HCT116 (cell line): ENCODE data around the gene NCKAP5L. TPM values are rescaled to one million over a fixed set of nuclear protein-coding genes. Genes with fewer than 3 reads are reported as not detected.

Experiments used
- ATAC-seq: fragments of 200-7000 bp; cut with Tn5 transposase; 2 replicates; pipeline ENCODE4 v1.9.1; 2020; ENCODE audit warnings: mild to moderate bottlenecking, moderate library complexity
- BruUV-seq: library from RNA; stranded (reverse); fragments of 400-500 nt; replicated peaks from 2 replicates; lab custom pipeline; 2021; lab: Mats Ljungman, UMichigan
- CTCF ChIA-PET: fragments of 300-600 bp; sonication (Branson Sonifier 250); formaldehyde crosslinking; loops from one replicate; lab custom pipeline; 2021; ENCODE audit warnings: antibody characterized with exemption; lab: Charles Lee
- POLR2A ChIA-PET: fragments of 300-600, 350-600 bp; sonication (Branson Sonifier 250); formaldehyde crosslinking; loops from one replicate; lab custom pipeline; 2021; ENCODE audit warnings: antibody characterized with exemption; lab: Charles Lee
- RAD21 ChIA-PET, 2 experiments: fragments of 300-600 bp; sonication (Branson Sonifier 250); formaldehyde crosslinking; loops; one replicate each; lab custom pipeline; 2023; ENCODE audit warnings: low total read pairs in 2 of 2; ENCODE audit not compliant: uncharacterized antibody in 2 of 2, unreplicated experiment in 2 of 2, low non-redundant PET in 1 of 2; lab: Charles Lee
- DNase-seq: peaks from one replicate; pipeline ENCODE4 v3.0.0-alpha.2; 2010; ENCODE audit warnings: low read depth, low spot score
- H2AFZ ChIP-seq: fragments of 200-600 bp; shearing (Covaris generic), sonication (generic); 2 replicates; pipeline ENCODE4 v1.6.1; 2017; ENCODE audit warnings: low read depth, mixed run types, mixed read lengths, antibody characterized with exemption, low read length; ENCODE audit not compliant: poor library complexity, severe bottlenecking
- H3K27ac ChIP-seq: 2 replicates; pipeline ENCODE4 v1.5.1; 2012; ENCODE audit warnings: low read depth, low read length
- H3K27me3 ChIP-seq: fragments of 200-600 bp; sonication (generic); 2 replicates; pipeline ENCODE4 v1.6.1; 2016; ENCODE audit warnings: mixed run types, low read length, mixed read lengths; ENCODE audit not compliant: insufficient read depth
- H3K36me3 ChIP-seq, 2 experiments: fragments of 200-500 bp in 1 of 2; fragments of 200-600 bp in 1 of 2; sonication (Bioruptor generic) in 1 of 2; sonication (generic) in 1 of 2; 2 replicates each; pipeline versions ENCODE4 v1.5.1 to v1.6.1; 2014 to 2016; ENCODE audit warnings: low read length in 2 of 2, inconsistent platforms in 1 of 2, mixed read lengths in 1 of 2, mixed run types in 1 of 2; ENCODE audit not compliant: insufficient read depth in 2 of 2, control insufficient read depth in 1 of 2
- H3K4me1 ChIP-seq, 2 experiments: fragments of 200-600 bp in 1 of 2; sonication (generic) in 1 of 2; 2 replicates each; pipeline versions ENCODE4 v1.5.1 to v1.6.1; 2012 to 2017; ENCODE audit warnings: low read length in 2 of 2, inconsistent platforms in 1 of 2, mild to moderate bottlenecking in 1 of 2, mixed read lengths in 1 of 2, mixed run types in 1 of 2, moderate library complexity in 1 of 2; ENCODE audit not compliant: insufficient read depth in 2 of 2, control insufficient read depth in 1 of 2
- H3K4me2 ChIP-seq: fragments of 200-600 bp; sonication (generic); 2 replicates; pipeline ENCODE4 v1.6.1; 2017; ENCODE audit warnings: mixed run types, low read length, mixed read lengths
- H3K4me3 ChIP-seq, 2 experiments: fragments of 200-600 bp in 1 of 2; sonication (generic) in 1 of 2; replicated peaks in 1 of 2; 2 replicates each; pipeline ENCODE4 v1.5.1; 2011 to 2016; ENCODE audit warnings: low read length in 2 of 2, control low read depth in 1 of 2, low read depth in 1 of 2, mild to moderate bottlenecking in 1 of 2, mixed read lengths in 1 of 2, mixed run types in 1 of 2
- H3K79me2 ChIP-seq: fragments of 200-600 bp; sonication (generic); 2 replicates; pipeline ENCODE4 v1.6.1; 2017; ENCODE audit warnings: mild to moderate bottlenecking, mixed run types, low read length, moderate library complexity, mixed read lengths; ENCODE audit not compliant: insufficient read depth
- H3K9ac ChIP-seq: fragments of 200-600 bp; sonication (generic); 2 replicates; pipeline ENCODE4 v1.6.1; 2016; ENCODE audit warnings: low read length, mixed read lengths
- H3K9me2 ChIP-seq: fragments of 200-600 bp; sonication (generic), shearing (Covaris generic); 2 replicates; pipeline ENCODE4 v1.6.1; 2017; ENCODE audit warnings: mixed run types, mild to moderate bottlenecking, moderate library complexity; ENCODE audit not compliant: insufficient read depth
- H3K9me3 ChIP-seq, 2 experiments: fragments of 200-500 bp in 1 of 2; fragments of 200-600 bp in 1 of 2; sonication (Bioruptor generic) in 1 of 2; sonication (generic) in 1 of 2; 2 replicates each; pipeline ENCODE4 v1.6.1; 2014 to 2017; ENCODE audit warnings: low read length in 2 of 2, mixed read lengths in 2 of 2, inconsistent platforms in 1 of 2, low read depth in 1 of 2, mild to moderate bottlenecking in 1 of 2, mixed run types in 1 of 2, moderate library complexity in 1 of 2; ENCODE audit not compliant: control insufficient read depth in 1 of 2, insufficient read depth in 1 of 2
- H4K20me1 ChIP-seq: fragments of 200-600 bp; sonication (generic), shearing (Covaris generic); 2 replicates; pipeline ENCODE4 v1.6.1; 2017; ENCODE audit warnings: mixed run types, mild to moderate bottlenecking, moderate library complexity; ENCODE audit not compliant: insufficient read depth
- ATF3 ChIP-seq: IDR thresholded peaks from 2 replicates; pipeline ENCODE4 v1.6.1; 2012
- CBX3 ChIP-seq: IDR thresholded peaks from 2 replicates; pipeline ENCODE4 v1.6.1; 2012; ENCODE audit warnings: low read depth
- CTCF ChIP-seq, 3 experiments: fragments of 200-600 bp in 1 of 3; sonication (generic) in 1 of 3; IDR thresholded peaks in 2 of 3; conservative IDR thresholded peaks in 1 of 3; 2 replicates each; pipeline ENCODE4 v1.5.1; 2012 to 2017; ENCODE audit warnings: low read depth in 2 of 3, low read length in 2 of 3, antibody characterized with exemption in 1 of 3, borderline replicate concordance in 1 of 3, control low read depth in 1 of 3, mild to moderate bottlenecking in 1 of 3, mixed read lengths in 1 of 3, mixed run types in 1 of 3, moderate library complexity in 1 of 3; ENCODE audit not compliant: insufficient read depth in 1 of 3
- EGR1 ChIP-seq: IDR thresholded peaks from 2 replicates; pipeline ENCODE4 v1.6.1; 2012; ENCODE audit warnings: low read depth
- ELF1 ChIP-seq: IDR thresholded peaks from 2 replicates; pipeline ENCODE4 v1.6.1; 2012; ENCODE audit warnings: low read depth, borderline replicate concordance
- EZH2phosphoT487 ChIP-seq: fragments of 200-600 bp; IDR thresholded peaks from 2 replicates; pipeline ENCODE4 v1.6.1; 2018; ENCODE audit warnings: antibody characterized with exemption, borderline replicate concordance
- FOSL1 ChIP-seq: IDR thresholded peaks from 2 replicates; pipeline ENCODE4 v1.6.1; 2012; ENCODE audit warnings: low read depth
- MAX ChIP-seq: IDR thresholded peaks from 2 replicates; pipeline ENCODE4 v1.6.1; 2012
- REST ChIP-seq: IDR thresholded peaks from 2 replicates; pipeline ENCODE4 v1.6.1; 2012; ENCODE audit warnings: low read depth
- ZFX ChIP-seq: fragments of 450-650 bp; IDR thresholded peaks from 2 replicates; pipeline ENCODE4 v1.6.1; 2017
- ZNF274 ChIP-seq: fragments of 200-500 bp; sonication (Bioruptor generic); IDR thresholded peaks from 2 replicates; pipeline ENCODE4 v1.6.1; 2014; ENCODE audit warnings: mild to moderate bottlenecking, low read depth, low read length, inconsistent platforms
- intact Hi-C: fragments of 100-400 bp; cut with micrococcal nuclease; formaldehyde crosslinking; loops from 2 replicates; pipeline ENCODE4 v1.10.0; 2022
- total RNA-seq: library from RNA; stranded (reverse); gene quantifications from one replicate; pipeline ENCODE4 v1.2.1, GENCODE V29; 2021; ENCODE audit not compliant: unreplicated experiment

NCKAP5L gene
- total RNA-seq, 1 experiment from 2014 or later: 12.1 TPM

GRCh38 chr12:49869816-49870500, 41.7 kb upstream of the NCKAP5L start (continued):
- TF ChIP-seq EZH2phosphoT487: no peak
- TF ChIP-seq REST: no peak
- TF ChIP-seq ATF3: no peak

GRCh38 chr12:49868952-49869815, 41.0 kb upstream of the NCKAP5L start:
- Histone ChIP-seq H3K9me3 (no peaks in the 10 kb centered on the region), H4K20me1 (no peaks in the 10 kb centered on the region), H3K79me2 (no peaks in the 10 kb centered on the region), H3K27ac (no peak overlapping the region), H2AFZ (no peak overlapping the region)
- RAD21 ChIA-PET: interaction anchor here in 1 of 2 experiments (1.7 kb wide), 1 partner anchor 76 kb away, joined by 3 read pairs; no protein-coding TSS in a partner anchor
- TF ChIP-seq ZFX: no peak
- no peak for TF ChIP-seq EGR1
- no peak for TF ChIP-seq ATF3
- TF ChIP-seq ELF1: no peak
- no peak for TF ChIP-seq FOSL1
- TF ChIP-seq CBX3: no peak
- TF ChIP-seq CTCF (IDR thresholded peaks at IDR 0.05 in 2 of 3, conservative IDR thresholded peaks at IDR 0.05 in 1 of 3; ENCODE audit: borderline replicate concordance in 1 of 3, insufficient read depth in 1 of 3, low read depth in 2 of 3, low read length in 2 of 3): no peak
- no peak for TF ChIP-seq ZNF274
- TF ChIP-seq MAX: no peak
- TF ChIP-seq, all 23 proteins: peak for 0
- ATAC-seq: no peak
- Histone ChIP-seq H3K4me3 (no peak overlapping the region), H3K36me3 (no peaks in the 10 kb centered on the region), H3K9me2 (no peaks in the 10 kb centered on the region), H3K4me1 (peaks cover 0 to 11% of the 10 kb centered on the region in 2 experiments; a peak in 1 of 4 replicates), H3K9ac (no peak overlapping the region), H3K4me2 (no peak overlapping the region), H3K27me3 (no peaks in the 10 kb centered on the region)
- intact Hi-C loops: loop anchor here (5.0 kb wide), 2 partner anchors 98 to 188 kb away; partner anchors contain the start of gene ASIC1
- no TSS peak for BruUV-seq
- POLR2A ChIA-PET: no interaction called here
- CTCF ChIA-PET: interaction anchor here (1.2 to 1.5 kb wide), 2 partner anchors 76 to 201 kb away, joined by 5 to 6 read pairs; no protein-coding TSS in a partner anchor
- no peak for DNase-seq
